ENCODE measurements around the gene SCUBE1. TPM values are rescaled to one million over a fixed set of nuclear protein-coding genes. Genes with fewer than 3 reads are reported as not detected.

Gene SCUBE1
- total RNA-seq, 1 experiment from 2014 or later, result 0.54 TPM

DNA sequence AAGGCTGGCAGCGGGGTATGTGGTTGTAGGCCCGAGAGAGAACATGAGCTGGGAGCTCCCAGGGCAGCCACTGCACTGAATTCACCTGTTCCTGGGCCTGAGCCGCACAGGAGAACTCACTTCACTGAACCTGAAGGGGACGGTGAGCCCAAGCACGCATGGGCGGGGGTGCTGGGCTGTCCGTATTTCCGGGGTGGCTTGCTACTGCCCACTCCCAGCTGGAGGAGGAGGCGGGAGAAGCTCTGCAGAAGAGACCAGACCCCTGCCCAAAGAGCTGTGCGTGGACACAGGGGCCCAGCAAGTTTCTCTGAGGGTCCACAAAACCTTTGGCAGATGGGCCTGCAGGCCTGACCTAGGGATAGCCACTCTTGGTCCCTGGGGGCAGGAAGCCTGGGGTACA lies 161.1 kb downstream of the SCUBE1 start:
- CTCF ChIA-PET, result no interaction called here

DNA sequence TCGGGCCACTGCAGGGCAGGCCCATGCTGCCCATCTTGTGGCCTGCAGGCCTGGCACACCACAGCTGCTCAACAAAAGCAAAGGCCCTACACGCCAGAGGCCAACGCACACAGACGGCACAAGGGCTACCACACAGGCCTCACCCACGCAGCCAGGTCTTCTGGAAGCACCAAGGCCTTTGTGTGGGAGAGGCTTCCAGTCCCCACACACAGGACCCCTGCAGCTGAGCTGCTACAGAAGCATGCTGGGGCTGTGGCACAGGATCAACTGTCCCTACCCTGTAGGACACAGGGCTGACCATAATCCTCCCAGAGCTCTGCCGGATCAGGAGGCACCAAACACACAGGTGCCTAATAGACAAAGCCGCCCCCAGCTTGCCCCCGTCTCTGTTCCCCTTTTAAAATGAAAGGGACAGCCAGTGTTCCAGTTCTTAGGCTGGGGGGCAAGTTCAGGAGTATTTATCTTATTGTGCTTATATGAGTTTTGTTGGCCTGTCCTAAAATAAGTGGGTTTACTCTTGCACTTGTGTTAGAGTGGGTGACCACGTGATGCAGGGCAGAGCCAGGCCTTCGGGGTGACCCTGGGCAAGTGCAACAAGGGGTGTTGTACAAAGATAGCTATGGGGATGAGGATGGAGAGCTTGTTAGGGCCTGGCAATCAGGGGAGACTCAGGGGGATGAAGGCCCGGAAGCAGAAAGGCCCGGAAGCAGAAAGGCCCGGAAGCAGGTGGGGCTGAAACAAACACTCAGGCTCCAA lies 161.7 kb downstream of the SCUBE1 start:
- intact Hi-C loops (cut with micrococcal nuclease; ENCODE audit: unreplicated experiment), result no loop called here
- no TSS peak for BruUV-seq (replicated peaks)
- Mint-ChIP-seq H3K4me1 (ENCODE audit: low read depth, unreplicated experiment) (peaks cover 27% of the 10 kb centered on the region), H3K4me3 (ENCODE audit: low read depth, unreplicated experiment) (no peak overlapping the region), H3K27ac (ENCODE audit: unreplicated experiment) (no peak overlapping the region), H3K9me3 (ENCODE audit: low read depth, unreplicated experiment) (no peaks in the 10 kb centered on the region), H3K36me3 (ENCODE audit: insufficient read depth, unreplicated experiment) (peaks cover 47% of the 10 kb centered on the region), H3K27me3 (ENCODE audit: unreplicated experiment) (no peaks in the 10 kb centered on the region)
- CTCF ChIA-PET, result no interaction called here
- TF ChIP-seq, protein P1, sequence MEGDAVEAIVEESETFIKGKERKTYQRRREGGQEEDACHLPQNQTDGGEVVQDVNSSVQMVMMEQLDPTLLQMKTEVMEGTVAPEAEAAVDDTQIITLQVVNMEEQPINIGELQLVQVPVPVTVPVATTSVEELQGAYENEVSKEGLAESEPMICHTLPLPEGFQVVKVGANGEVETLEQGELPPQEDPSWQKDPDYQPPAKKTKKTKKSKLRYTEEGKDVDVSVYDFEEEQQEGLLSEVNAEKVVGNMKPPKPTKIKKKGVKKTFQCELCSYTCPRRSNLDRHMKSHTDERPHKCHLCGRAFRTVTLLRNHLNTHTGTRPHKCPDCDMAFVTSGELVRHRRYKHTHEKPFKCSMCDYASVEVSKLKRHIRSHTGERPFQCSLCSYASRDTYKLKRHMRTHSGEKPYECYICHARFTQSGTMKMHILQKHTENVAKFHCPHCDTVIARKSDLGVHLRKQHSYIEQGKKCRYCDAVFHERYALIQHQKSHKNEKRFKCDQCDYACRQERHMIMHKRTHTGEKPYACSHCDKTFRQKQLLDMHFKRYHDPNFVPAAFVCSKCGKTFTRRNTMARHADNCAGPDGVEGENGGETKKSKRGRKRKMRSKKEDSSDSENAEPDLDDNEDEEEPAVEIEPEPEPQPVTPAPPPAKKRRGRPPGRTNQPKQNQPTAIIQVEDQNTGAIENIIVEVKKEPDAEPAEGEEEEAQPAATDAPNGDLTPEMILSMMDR (IDR thresholded peaks at IDR 0.05; ENCODE audit: unreplicated experiment), result no peak
- no peak for DNase-seq

More for the DNA sequence above, 161.1 kb downstream of the SCUBE1 start:
- H3K4me1 Mint-ChIP-seq (ENCODE audit: low read depth, unreplicated experiment), result peaks cover 27% of the 10 kb centered on the region
- no TSS peak for BruUV-seq (replicated peaks)
- no peaks in the 10 kb centered on the region for H3K27me3 Mint-ChIP-seq (ENCODE audit: unreplicated experiment)
- peaks cover 47% of the 10 kb centered on the region for H3K36me3 Mint-ChIP-seq (ENCODE audit: insufficient read depth, unreplicated experiment)
- TF ChIP-seq, protein P1 (IDR thresholded peaks at IDR 0.05; ENCODE audit: unreplicated experiment), result no peak
- H3K9me3 Mint-ChIP-seq (ENCODE audit: low read depth, unreplicated experiment), result no peaks in the 10 kb centered on the region
- intact Hi-C loops (cut with micrococcal nuclease; ENCODE audit: unreplicated experiment), result no loop called here
- H3K27ac Mint-ChIP-seq (ENCODE audit: unreplicated experiment), result no peak overlapping the region
- no peak overlapping the region for H3K4me3 Mint-ChIP-seq (ENCODE audit: low read depth, unreplicated experiment)
- no peak for DNase-seq

DNA sequence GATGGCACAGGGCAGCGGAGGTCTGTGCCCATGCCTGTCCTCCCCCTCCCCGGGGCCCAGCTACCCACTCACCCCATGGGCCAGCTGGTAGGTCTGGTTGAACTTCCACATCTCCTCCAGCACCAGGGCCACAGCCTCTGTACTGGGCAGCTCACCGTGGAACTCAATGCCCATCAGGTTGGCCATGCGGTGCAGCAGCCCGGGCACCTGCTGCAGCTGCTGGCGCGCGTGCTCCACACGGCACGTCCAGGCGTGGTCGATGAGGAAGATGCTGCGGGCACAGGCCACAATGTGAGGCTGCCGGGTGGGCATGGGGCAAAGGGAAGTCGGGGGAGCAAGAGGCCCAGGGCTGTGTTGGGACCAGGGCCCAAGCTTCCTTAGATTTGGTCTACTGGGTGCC lies 162.5 kb downstream of the SCUBE1 start:
- intact Hi-C loops (cut with micrococcal nuclease; ENCODE audit: unreplicated experiment), result no loop called here
- no peaks in the 10 kb centered on the region for H3K27me3 Mint-ChIP-seq (ENCODE audit: unreplicated experiment)
- H3K4me1 Mint-ChIP-seq (ENCODE audit: low read depth, unreplicated experiment), result peaks cover 25% of the 10 kb centered on the region
- TF ChIP-seq, protein P1 (IDR thresholded peaks at IDR 0.05; ENCODE audit: unreplicated experiment), result no peak
- no peak overlapping the region for H3K27ac Mint-ChIP-seq (ENCODE audit: unreplicated experiment)
- CTCF ChIA-PET, result interaction anchor here (0.9 kb wide), 1 partner anchor 166 kb away, joined by 3 read pairs; no protein-coding TSS in a partner anchor
- DNase-seq, result no peak
- H3K4me3 Mint-ChIP-seq (ENCODE audit: low read depth, unreplicated experiment), result no peak overlapping the region
- peaks cover 45% of the 10 kb centered on the region for H3K36me3 Mint-ChIP-seq (ENCODE audit: insufficient read depth, unreplicated experiment)
- no TSS peak for BruUV-seq (replicated peaks)
- no peaks in the 10 kb centered on the region for H3K9me3 Mint-ChIP-seq (ENCODE audit: low read depth, unreplicated experiment)

DNA sequence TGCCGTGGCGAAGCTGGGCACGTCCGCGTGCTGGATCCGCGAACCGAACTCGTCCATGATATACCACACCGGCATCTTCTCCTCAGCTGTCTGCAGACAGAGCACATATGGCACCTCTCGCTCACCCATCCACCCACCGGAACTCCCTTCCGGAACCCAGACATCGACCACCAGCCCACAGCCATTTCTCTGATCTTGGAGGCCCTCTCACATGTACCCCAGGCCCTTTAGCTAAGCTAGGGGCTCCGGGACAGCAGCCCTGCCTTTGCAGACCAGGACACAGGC lies 163.3 kb downstream of the SCUBE1 start:
- TF ChIP-seq, protein P1 (IDR thresholded peaks at IDR 0.05; ENCODE audit: unreplicated experiment), result no peak
- no peak for DNase-seq
- Mint-ChIP-seq H3K4me1 (ENCODE audit: low read depth, unreplicated experiment) (peaks cover 17% of the 10 kb centered on the region), H3K27ac (ENCODE audit: unreplicated experiment) (no peak overlapping the region), H3K27me3 (ENCODE audit: unreplicated experiment) (no peaks in the 10 kb centered on the region), H3K36me3 (ENCODE audit: insufficient read depth, unreplicated experiment) (peaks cover 40% of the 10 kb centered on the region), H3K4me3 (ENCODE audit: low read depth, unreplicated experiment) (no peak overlapping the region), H3K9me3 (ENCODE audit: low read depth, unreplicated experiment) (no peaks in the 10 kb centered on the region)
- CTCF ChIA-PET, result no interaction called here
- intact Hi-C loops (cut with micrococcal nuclease; ENCODE audit: unreplicated experiment), result no loop called here
- no TSS peak for BruUV-seq (replicated peaks)
